HG03571 (cell line): Measurements from ENCODE around the gene STEAP1B.

Source experiments
- ATAC-seq: cut with Tn5 transposase; IDR thresholded peaks from one replicate; pipeline ENCODE4 v1.9.1; 2021; ENCODE audit not compliant: unreplicated experiment

The STEAP1B gene

DNA sequence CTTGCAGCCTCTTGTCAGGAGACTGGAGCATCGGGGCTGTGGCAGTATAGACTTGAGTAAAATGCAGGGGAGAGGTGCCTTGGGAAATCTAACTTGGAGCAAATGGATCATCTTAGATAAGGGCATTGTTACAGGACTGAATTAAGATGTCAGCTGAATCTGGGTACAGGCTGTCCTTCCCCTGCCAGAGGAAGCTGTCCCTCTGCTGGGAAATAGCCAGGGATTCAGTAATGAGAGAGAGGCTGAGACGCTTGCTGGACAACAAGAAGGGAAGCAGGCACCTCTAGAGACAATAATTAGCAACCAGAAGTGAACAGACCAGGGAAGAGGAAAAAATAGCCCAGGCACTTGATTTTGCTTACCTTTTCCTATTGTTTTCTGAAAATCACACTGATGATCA is 122.3 kb downstream of the STEAP1B start:
- ATAC-seq, result no peak

DNA sequence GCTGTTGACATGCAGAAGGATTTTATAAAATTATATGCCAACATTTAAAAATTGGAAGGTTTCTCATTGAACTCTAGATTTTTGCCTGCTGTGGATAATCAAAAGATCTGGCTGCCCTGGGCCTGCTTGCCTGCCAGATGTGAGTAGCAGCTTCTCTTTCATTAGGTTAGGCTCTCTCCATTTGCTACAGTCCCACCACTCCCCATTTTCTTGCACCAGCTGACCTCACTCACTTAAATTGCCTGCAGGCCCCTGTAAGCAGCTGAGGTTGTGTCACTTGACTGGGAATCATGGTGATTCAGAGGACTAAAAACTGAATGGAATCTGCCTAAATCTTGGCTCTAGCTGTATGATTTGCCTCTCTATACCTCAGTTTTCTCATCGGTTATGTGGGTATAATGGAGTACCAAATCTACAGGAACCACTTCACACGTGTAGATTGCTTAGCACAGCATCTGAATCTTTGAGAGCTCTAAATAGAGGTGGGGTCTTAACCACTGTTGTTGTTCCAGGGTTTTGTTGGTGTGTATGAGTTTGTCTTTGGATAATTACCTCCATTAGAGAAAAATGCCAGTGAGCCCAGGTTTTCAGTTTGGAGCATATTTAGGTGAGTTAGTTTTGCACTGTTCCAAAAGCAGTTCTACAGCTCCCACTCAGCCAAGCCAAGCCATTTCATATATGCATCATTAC is 124.5 kb downstream of the STEAP1B start:
- no peak for ATAC-seq

GRCh38 chr7:22373911-22374310 is 126.1 kb downstream of the STEAP1B start:
- no peak for ATAC-seq

GRCh38 chr7:22373388-22373787 is 126.6 kb downstream of the STEAP1B start:
- no peak for ATAC-seq

DNA sequence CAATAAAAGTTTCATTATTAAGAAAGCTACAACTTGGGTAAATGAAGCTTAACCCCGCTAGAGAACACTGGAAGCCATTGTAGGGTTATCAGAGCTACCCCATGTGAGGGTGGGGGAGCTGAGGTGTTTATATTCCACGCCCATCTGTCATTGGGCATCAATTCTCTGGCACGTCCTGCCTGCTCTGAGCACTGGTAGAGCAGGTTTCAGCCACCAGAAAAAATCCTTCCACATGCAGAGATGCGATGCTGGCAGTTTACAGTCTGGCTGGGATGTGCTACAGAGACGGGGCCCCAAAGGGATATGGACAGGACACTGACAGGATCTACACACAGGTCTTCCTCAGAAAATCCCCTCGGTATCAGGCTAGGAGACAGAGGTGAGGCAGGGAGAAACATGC is 127.1 kb downstream of the STEAP1B start:
- no peak for ATAC-seq

GRCh38 chr7:22371878-22372277 is 128.1 kb downstream of the STEAP1B start:
- no peak for ATAC-seq
